Cardiac muscle cell (in vitro differentiated cells and primary cell): ENCODE measurements around the gene PAK2. TPM values are rescaled to one million over a fixed set of nuclear protein-coding genes. Genes with fewer than 3 reads are reported as not detected.

ENCODE experiments used
- DNase-seq, 2 donors: peaks; one replicate each; pipeline versions ENCODE4 v3.0.0 to v3.0.0-alpha.2; 2010 to 2017; ENCODE audit warnings: low read depth in 1 of 2, low spot score in 1 of 2
- H3K27ac ChIP-seq: fragments of 200-600 bp; sonication (generic); 2 replicates; pipeline ENCODE4 v1.5.1; 2016
- H3K27me3 ChIP-seq: fragments of 200-600 bp; sonication (generic); 2 replicates; pipeline ENCODE4 v1.6.0; 2016; ENCODE audit warnings: control low read depth
- H3K36me3 ChIP-seq: fragments of 200-600 bp; sonication (generic); 2 replicates; pipeline ENCODE4 v1.5.1; 2016; ENCODE audit warnings: control low read depth
- H3K4me1 ChIP-seq: fragments of 200-600 bp; sonication (generic); 2 replicates; pipeline ENCODE4 v1.8.1; 2017; ENCODE audit warnings: low read depth, mild to moderate bottlenecking, mixed run types
- H3K4me3 ChIP-seq: fragments of 200-600 bp; sonication (generic); 2 replicates; pipeline ENCODE4 v1.5.1; 2016; ENCODE audit warnings: mild to moderate bottlenecking
- H3K9me3 ChIP-seq: fragments of 200-600 bp; sonication (generic); 2 replicates; pipeline ENCODE4 v1.5.1; 2017; ENCODE audit warnings: low read depth, mild to moderate bottlenecking, control low read depth
- polyA plus RNA-seq: library from polyadenylated mRNA; unstranded; fragments of >200 nt; fragmentation: Nextera tagmentation; extraction: Ambion mirVana; gene quantifications from 2 replicates; pipeline ENCODE4 v1.2.1, GENCODE V29; 2016
- total RNA-seq: library from RNA; depleted of rRNA; stranded (reverse); fragments of >200 nt; gene quantifications from 2 replicates; pipeline ENCODE4 v1.2.3, GENCODE V29; 2016
- TF ChIP-seq, protein P1 (sequence below): IDR thresholded peaks from 2 replicates; pipeline ENCODE4 v1.5.1; 2012; ENCODE audit warnings: low read depth, mild to moderate bottlenecking, low read length

Gene PAK2
- total and polyA plus RNA-seq, 2 experiments from 2014 or later, result 18.5 to 48.6 TPM

DNA sequence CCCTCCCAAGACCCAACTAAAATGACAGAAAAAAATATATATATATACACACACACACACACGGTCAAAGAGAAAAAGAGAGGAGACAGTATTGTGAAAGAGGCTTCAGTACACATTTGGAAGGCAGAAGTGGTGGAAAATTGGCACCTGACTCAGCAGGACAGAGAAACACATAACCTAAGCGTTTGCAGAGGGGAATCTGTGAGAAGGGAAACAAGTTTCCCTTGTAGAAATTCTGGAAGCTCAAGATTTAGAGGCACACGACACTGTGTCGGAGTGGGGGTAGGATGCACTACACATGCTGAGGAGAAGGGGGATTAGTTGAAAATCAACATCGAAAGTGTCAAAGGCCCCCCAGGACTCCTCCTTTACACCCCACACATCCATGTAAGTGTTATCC, 53.1 kb downstream of the PAK2 start:
- H3K27me3 ChIP-seq, result no peaks in the 10 kb centered on the region
- H3K4me1 ChIP-seq, result no peaks in the 10 kb centered on the region
- no peak overlapping the region for H3K4me3 ChIP-seq
- no peaks in the 10 kb centered on the region for H3K36me3 ChIP-seq
- DNase-seq, result peak in 1 of 2 donors; percentile 63
- no peaks in the 10 kb centered on the region for H3K9me3 ChIP-seq
- H3K27ac ChIP-seq, result peak overlapping the region; percentile 45
- TF ChIP-seq, protein P1, sequence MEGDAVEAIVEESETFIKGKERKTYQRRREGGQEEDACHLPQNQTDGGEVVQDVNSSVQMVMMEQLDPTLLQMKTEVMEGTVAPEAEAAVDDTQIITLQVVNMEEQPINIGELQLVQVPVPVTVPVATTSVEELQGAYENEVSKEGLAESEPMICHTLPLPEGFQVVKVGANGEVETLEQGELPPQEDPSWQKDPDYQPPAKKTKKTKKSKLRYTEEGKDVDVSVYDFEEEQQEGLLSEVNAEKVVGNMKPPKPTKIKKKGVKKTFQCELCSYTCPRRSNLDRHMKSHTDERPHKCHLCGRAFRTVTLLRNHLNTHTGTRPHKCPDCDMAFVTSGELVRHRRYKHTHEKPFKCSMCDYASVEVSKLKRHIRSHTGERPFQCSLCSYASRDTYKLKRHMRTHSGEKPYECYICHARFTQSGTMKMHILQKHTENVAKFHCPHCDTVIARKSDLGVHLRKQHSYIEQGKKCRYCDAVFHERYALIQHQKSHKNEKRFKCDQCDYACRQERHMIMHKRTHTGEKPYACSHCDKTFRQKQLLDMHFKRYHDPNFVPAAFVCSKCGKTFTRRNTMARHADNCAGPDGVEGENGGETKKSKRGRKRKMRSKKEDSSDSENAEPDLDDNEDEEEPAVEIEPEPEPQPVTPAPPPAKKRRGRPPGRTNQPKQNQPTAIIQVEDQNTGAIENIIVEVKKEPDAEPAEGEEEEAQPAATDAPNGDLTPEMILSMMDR, result no peak

DNA sequence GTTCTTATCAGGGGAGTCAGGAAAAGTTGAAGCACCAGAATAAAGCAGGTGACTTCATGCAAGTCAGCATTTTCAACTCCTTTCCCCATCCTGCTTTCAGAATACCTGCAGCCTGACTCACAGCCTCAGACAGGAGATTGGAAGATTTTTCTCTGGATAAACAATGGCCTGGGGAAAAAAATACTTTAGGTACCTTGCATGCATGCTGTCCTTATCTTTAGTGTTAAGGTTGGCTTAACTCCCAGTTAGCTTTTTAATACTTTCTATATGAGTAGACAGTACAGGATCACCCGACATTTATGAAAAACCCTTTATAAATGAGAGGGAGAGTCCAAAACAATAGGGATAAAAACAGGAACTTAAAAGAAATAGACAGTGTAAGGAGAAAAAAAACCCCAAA, 53.6 kb downstream of the PAK2 start:
- DNase-seq, result peak in 1 of 2 donors; percentile 85
- Histone ChIP-seq H3K27ac (peak overlapping the region; percentile 45), H3K36me3 (no peaks in the 10 kb centered on the region), H3K4me3 (no peak overlapping the region), H3K9me3 (no peaks in the 10 kb centered on the region), H3K27me3 (no peaks in the 10 kb centered on the region), H3K4me1 (no peaks in the 10 kb centered on the region)
- TF ChIP-seq, protein P1, result no peak

DNA sequence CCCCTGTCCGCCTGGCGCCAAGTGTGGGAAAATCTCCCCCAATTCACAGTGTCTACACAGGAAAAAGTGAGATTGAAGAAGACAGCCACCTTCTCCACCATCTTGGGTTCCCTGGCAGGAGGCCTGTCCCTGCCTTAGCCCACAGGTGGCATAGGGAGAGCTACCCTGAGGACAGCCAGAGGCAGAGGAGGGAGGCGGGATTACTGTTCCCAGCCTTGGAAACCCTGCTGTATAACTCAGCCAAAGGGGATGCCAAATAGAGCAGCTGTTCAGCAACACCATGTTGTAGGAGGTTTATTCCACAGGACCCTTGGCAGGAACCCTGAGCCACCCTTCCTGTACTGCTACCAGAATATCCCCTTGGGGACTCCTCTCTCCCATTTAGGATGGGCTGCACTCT, 54.8 kb downstream of the PAK2 start:
- Histone ChIP-seq H3K36me3 (no peaks in the 10 kb centered on the region), H3K4me3 (no peak overlapping the region), H3K27me3 (no peaks in the 10 kb centered on the region), H3K9me3 (no peaks in the 10 kb centered on the region), H3K27ac (no peak overlapping the region), H3K4me1 (no peaks in the 10 kb centered on the region)
- TF ChIP-seq, protein P1, result no peak
- no peak for DNase-seq

DNA sequence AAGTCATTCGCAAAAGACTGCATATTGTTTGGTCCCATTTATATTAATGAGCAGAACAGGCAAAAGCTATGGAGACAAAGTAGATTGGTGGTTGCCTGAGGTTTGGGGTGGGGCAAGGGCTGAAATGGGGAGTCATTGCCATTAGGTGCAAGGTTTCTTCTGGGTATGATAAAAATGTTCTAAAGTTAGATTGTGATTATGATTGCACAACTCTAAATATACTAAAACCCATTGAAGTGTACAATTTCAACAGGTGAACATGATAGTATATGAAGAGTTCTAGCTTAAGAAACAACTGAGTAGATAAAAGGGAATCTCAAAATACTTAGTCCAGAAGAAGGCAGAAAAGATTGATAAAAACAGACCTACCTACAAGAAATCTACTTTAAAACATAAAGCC, 56.7 kb downstream of the PAK2 start:
- Histone ChIP-seq H3K27ac (no peak overlapping the region), H3K4me3 (no peak overlapping the region), H3K36me3 (no peaks in the 10 kb centered on the region), H3K4me1 (no peaks in the 10 kb centered on the region), H3K27me3 (no peaks in the 10 kb centered on the region), H3K9me3 (no peaks in the 10 kb centered on the region)
- no peak for DNase-seq
- TF ChIP-seq, protein P1, result no peak

DNA sequence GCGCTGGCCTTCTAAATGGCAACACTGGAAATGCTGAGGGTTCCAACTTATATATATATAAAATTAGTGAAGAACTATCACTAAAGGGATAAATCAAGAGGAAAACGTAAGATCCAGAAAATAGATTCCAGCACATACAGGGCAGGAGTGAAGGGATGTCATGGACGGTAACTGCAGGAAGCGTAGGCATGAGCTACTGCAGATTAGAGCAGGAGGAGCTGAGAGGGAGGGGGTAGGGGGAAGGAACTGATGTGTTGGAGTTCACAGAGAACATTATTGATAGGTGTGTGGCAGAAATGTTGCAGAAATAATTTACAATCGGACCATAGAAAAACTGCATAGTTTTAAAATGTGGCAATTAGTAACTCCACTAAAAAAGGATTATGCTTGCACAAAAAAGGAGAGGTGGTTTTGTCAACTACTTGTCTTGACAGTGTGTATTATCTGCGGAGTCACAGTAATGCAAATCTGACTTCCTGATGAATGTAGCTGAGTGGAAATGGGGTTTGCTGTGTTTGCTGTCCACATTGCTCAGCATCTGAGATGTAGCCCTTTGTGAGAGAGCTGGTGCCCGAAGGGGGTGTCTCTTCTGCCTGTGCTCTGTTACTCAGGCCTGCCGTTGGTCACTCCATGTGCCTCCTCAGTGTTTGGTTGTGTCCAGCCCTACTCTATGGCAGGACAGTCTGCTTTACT, 61.2 kb downstream of the PAK2 start:
- no peaks in the 10 kb centered on the region for H3K4me1 ChIP-seq
- H3K27ac ChIP-seq, result no peak overlapping the region
- TF ChIP-seq, protein P1, result no peak
- H3K36me3 ChIP-seq, result peaks cover 24% of the 10 kb centered on the region
- H3K27me3 ChIP-seq, result no peaks in the 10 kb centered on the region
- no peaks in the 10 kb centered on the region for H3K9me3 ChIP-seq
- H3K4me3 ChIP-seq, result no peak overlapping the region
- DNase-seq, result no peak
